OCI-M1 (cell line): ENCODE data around the gene DBN1.
"Not testable (repeated sequence)": the region's sequence is repeated elsewhere in the genome, so short reads cannot be mapped to it uniquely, and the experiment has no call there.

Experiments used
- DNase-seq: peaks from one replicate; lab custom pipeline; 2025; lab: John Stamatoyannopoulos, UW

The DBN1 gene

DNA sequence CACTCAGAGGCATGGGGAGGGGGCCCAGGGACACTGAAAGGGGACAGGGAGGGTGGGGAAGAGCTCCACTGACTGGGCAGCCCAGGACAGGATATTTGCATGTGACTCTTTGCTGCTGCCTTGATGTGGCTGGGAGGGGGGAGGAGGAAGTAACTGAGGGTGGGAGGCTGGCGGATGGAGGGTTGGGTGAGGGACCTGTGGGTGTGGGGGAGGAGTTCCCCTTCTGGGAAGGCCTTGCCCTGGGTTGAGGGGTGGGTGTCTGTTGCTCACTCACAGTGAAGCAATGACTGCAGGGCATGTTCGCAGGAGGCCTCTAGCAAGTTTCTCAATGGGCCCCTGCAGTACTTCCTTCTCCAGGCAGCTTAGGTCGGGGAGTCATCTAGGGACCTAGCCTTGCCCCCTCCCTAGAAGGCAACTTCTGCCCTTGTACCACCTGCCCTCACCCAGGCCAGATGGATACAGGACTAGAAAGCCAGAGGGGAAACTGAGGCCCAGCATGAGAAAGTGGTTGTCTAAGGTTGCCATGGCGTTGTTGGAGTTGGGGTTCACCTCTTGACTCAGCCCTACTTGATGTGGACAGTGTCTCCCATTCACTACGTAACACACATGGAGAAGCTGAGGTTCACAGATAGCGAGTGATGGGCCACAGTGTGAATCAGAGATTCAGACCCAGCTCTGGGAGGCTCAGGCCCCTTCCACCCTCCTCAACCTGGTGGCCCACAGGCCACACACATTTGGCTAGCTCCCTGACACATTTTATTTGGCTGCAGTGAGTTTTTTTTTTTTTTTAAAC, 44.0 kb downstream of the DBN1 start:
- DNase-seq: peak; percentile 92

DNA sequence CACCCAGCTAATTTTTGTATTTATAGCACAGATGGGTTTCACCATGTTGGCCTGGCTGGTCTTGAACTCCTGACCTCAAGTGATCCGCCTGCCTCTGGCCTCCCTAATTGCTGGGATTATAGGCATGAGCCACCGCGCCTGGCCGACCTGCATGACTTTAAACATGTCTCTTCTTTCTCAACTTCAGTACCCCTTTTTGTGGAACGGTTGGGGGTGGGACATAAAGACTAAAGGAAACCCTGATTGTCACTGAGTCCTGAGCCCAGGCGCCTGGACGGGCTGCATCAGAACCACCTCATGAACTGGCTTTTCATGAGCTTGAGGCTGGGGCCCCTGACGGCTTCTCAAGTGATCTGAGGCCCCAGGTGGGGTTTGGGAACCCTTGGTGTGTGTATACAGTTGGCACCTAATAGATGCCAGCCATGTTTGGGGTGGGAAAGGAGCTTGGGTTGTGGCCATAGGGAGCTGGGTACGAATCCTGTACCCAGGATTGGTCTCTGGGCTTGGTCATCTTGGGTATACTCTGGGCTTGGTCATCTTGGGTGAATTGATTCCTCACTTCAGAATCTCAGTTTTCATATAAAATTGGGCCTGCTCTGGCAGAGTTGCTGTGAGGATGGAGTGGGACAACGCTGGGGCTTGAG, 44.7 kb downstream of the DBN1 start:
- no peak for DNase-seq

DNA sequence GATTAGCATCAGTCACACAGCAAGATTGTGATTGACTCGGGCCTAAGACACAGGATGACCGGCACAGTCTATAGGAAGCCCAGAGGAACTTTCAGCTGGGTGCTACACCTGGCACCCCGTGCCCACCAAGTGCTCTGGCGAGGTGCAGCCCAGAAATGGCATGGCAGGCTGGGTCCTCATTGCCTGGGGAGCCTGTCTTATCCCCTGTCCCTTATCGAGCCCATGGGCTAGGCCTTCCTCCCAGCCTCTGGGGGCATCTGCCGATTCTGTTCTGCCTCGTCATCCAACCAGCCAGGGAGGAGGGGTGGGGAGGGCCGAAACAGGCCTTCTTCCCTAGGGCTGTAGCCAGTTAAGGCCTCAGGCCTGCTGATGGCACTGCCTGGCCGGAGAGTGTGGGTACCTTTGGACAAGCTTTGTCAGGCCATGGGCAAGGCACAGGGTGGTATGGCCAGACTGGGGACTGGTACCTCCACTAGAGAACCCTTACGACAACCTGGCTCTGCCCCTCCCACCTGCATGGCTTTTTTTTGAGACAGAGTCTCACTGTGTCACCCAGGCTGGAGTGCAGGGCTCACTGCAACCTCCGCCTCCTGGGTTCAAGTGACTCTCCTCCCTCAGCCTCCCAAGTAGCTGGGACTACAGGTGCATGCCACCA, 45.4 kb downstream of the DBN1 start:
- peak; percentile 87 for DNase-seq

DNA sequence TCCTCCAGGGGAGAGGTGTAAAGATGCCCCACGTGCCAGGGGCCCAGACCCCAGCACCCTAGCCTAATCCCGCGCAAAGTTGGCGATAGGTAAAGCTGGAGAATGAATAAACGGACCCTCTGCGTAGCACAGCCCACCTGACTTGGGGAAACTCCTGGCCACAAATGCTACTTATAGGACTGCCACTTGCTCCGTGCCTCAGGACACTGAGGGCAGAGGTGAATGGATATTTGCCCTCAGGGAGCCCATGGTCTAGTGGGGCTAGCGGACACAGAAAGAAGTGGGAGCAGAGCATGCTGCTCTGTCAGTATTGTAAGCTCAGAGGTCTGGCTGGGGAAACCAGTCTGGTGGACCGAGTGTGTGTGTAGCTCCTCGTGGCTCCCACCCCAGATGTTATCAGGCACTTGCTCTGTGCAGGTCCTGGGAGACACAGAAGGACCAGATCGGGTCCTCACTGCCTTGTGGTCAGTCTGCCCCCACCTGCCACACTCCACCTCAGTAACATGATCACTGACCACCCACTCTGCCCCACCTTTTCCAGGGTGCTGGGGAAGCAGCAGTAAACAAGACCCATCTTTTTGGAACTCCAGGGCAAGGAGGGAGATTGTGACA, 46.1 kb downstream of the DBN1 start:
- DNase-seq: peak; percentile 61

DNA sequence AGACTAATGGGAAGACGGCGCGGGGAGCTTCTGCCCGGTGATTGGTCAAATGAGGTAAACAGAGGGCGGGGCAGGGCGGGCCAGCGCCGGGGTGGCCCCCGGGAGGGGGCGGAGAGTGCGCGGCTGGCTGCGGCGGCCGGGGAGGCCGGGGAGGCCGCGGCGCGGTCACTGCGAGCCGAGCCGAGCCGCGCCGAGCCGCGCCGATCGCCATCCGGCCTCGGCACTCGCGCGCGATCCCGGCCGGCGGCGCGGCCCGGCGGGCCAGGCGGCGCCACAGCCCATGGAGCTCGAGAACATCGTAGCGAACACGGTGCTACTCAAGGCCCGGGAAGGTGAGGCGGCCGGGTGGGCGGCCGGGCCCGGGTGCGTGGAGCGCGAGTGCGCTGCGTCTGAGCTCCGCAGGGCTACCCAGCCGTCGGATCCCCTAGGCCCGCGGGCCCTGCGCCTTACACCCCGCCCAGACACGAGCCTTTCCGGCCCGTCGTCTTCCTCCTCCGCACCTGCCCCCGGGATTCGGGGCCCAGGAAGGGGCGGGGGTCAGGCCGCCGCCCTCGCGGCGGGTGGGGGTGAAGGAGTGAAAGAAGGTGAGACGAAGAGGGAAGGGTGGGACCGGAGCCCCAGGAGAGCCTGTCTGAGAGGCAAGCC, 46.7 kb downstream of the DBN1 start, which contains the start of gene GRK6:
TSS of gene GRK6 (plus strand) at position 111 of the 645 bp plus-strand sequence. CDS start at position 281, 170 bp downstream.
- DNase-seq: peak; percentile 62

DNA sequence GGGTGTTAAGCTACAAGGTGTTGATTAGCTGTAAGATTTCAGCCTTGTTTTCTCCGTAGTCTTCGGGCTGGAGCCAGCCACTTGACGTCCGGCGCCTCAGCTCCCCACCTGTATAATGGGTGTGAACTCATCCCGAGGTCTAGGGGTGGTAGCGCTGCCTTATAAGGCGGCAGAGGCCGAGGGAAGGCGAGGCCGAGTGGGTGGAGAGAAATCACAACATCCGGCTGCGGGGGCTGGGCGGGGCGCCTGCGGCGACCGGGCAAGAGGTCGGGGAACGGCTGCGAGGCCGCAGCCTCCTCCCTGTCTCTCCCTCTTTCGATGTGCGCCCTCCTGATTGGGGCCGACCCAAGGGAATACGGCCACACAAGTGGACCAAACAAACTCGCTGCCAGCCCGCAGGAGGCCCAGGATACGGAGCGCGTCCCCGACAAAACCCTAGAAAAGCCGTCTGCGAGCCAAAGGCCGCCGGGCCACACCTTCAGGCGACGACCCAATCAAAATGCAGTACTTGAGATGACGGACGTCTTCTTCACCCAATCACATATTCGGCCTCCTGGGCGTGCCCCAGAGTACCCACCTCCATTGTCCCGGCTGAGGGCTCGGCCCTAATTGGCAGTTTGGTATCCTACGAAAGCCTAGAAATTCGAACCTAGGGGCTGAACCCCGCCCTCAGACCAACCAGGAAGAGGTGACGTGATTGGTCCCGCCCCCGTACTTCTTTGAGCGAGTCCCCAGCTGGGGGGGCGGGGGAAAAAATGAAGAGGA, 47.5 kb downstream of the DBN1 start:
- DNase-seq: peak; percentile 100

DNA sequence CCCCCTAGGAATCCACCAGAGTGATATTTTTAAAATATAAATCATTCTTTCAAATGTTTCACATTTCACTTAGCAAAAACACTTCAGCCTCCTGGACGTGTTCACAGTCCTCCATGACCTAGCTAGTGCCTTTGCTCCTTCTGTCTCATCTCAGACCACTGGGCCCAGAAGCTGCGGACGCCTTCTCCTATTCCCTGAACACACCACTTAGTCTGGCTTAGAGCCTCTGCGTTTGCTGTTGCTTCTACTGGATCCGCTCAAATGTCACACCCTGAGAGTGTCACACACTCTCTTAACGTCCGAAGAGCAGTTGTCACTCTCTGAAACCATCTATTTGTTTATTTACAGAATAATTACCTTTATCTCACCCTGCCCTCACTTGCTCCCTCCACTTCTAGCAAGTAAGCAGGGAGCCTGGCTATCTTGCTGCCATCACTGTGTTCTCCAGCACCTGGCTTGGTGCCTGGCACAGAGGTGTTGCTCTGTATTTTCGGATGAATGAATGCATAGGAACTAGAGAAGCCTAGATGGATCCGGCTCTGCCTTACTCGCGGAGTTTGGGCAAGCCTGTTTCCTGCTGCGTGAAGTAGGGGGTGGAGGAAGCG, 48.1 kb downstream of the DBN1 start:
- no peak for DNase-seq

DNA sequence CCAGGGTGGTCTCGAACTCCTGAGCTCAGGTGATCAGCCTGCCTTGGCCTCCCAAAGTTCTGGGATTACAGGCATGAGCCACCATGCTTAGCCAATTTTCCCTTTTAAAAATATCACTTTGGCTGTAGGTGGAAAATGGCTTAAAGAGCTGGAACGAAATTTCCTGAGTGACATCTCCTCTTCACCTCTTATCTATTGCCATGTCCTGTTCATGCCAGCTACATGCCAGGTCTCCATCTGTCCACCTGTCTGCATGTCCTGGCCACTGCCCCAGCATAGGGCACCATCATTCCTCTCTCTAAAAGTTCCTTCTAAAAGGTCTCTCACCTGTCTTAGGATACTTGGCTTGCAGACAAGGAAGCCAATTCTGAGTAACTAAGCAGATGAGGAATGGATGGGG, 49.8 kb downstream of the DBN1 start:
- DNase-seq: no peak

DNA sequence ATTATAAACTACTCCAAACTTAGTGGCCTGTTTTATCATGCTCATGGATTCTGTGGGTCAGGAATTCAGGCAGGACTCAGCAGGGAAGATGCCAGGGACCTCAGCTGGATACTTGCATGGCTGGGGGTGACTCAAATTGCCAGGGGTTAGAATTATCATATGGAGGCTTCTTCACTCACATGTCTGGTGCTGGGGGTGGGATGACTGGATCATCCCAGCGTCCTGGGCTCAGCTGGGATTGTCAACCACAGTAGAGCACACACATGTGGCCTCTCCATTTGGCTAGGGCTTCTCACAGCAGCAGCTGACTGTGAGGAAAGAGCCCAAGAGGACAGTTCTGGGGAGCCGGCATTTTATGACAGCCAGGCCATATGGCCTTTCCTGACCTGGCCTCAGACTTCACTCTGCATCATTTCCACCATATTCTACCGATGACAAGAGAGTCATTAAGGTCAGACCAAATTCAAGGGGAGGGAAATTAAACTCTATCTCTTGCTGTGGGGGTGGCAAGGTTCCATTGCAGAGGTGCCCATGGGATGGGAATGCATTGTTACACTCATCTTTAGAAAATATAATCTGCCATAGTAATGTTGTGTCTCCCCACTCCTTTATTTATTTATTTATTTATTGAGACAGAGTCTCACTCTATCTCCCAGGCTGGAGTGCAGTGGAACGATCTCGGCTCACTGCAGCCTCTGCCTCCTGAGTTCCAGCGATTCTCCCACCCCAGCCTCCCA, 52.2 kb downstream of the DBN1 start:
- no peak for DNase-seq

DNA sequence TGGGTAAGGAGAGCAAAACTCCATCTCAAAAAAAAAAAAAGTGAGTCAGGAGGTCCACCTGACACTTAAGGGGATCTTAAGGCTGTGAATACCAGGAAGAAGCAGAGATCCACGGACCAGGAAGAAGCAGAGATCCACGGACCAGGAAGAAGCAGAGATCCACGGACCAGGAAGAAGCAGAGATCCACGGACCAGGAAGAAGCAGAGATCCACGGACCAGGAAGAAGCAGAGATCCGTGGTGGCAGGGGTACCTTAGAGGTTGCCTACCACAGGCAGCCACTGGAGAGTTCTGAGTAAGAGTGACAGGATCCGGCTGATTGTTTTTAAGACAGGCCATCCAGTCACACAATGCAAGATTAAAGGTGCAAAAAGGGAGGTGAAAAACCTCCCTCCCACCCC, 53.0 kb downstream of the DBN1 start:
- not testable (repeated sequence) for DNase-seq

DNA sequence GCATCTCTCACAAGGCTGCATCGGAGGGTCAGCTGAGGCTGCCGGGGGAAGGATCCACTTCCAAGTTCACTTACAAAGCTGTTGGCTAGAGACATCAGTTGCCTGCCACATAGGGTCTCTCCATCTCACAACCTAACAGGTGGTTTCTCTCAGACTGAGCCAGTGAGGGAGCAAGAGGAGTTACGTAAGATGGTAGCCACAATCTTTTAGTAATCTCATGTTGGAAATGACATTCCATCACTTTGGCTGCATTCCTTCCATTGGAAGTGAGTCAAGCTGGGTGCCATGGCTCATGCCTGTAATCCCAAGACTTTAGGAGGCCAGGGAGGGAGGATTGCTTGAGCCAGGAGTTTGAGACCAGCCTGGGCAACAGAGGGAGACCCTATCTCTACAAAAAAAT, 54.4 kb downstream of the DBN1 start:
- DNase-seq: no peak

DNA sequence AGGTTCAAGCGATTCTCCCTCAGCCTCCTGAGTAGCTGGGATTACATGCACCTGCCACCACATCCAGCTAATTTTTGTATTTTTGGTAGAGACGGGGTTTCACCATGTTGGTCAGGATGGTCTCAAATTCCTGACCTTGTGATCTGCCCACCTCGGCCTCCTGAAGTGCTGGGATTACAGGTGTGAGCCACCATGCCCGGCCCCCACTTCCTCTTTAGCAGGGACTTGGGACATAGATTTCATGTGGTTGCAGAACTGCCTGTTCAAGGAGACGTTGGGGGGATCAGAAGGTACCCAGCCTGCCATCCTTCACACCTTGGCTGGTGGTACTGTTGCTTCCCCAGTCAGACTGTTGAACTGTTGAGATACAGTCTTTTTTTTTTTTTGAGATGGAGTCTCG, 56.4 kb downstream of the DBN1 start:
- not testable (repeated sequence) for DNase-seq

DNA sequence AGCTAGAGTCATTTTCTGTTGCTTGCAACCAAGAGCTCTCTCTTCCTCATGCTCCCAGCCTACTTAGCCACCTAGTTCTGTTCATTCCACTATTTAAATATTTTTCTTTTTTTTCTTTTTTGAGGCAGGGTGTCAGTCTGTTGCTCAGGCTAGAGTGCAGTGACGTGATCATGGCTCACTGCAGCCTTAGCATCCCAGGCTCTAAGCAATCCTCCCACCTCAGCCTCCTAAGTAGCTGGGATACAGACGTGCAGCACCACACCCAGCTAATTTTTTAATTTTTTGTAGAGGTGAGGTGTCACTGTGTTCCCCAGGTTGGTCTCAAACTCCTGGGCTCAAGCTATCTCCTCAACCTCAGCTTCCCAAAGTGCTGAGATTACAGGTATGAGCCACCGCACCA, 59.0 kb downstream of the DBN1 start:
- DNase-seq: no peak

DNA sequence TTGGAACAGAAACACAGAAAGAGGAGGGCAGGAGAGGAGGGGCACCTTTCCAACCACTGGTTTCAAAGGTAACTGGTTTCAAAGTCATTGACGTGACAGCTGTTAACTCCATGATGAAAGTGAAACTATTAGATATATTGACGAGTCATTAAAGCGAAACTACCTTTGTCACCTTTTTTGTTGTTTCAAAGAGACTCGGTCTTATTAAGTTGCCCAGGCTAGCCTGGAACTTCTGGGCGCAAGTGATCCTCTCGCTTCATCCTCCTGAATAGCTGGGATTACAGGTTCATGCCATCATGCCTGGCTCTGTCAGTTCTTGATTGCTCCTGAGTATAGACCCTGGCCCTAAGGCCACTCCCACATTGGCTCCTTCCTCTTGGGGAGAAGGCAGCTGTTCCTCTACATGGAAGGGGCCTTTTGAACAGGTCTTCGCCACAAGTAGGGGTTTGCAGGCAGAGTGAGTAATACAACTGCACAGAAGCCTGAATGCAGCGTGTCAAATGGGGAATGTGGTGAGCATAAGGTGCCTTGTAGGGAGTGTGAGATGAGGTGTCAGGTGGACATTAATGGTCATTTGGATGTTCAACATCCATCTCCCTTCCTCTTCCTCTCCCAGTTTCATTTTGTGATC, 60.7 kb downstream of the DBN1 start:
- DNase-seq: no peak

DNA sequence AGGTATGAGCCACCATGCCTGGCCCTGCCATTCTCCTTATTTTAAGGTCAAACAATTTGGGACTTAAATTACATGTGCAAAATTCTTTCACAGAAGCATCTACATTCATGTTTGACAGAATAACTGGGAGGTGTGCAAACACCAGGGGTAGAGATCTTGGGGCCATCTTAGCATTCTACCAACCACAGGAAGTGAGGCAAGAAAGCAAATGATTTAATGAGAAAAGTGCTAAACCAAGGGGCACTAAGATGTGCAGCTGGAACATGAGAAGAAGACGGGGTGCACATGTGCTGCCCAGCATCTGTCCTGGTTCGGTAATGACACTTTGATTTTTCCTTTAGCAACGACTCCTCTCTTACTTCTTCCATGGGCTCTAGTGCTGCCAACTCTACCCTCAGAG, 62.9 kb downstream of the DBN1 start:
- DNase-seq: no peak

DNA sequence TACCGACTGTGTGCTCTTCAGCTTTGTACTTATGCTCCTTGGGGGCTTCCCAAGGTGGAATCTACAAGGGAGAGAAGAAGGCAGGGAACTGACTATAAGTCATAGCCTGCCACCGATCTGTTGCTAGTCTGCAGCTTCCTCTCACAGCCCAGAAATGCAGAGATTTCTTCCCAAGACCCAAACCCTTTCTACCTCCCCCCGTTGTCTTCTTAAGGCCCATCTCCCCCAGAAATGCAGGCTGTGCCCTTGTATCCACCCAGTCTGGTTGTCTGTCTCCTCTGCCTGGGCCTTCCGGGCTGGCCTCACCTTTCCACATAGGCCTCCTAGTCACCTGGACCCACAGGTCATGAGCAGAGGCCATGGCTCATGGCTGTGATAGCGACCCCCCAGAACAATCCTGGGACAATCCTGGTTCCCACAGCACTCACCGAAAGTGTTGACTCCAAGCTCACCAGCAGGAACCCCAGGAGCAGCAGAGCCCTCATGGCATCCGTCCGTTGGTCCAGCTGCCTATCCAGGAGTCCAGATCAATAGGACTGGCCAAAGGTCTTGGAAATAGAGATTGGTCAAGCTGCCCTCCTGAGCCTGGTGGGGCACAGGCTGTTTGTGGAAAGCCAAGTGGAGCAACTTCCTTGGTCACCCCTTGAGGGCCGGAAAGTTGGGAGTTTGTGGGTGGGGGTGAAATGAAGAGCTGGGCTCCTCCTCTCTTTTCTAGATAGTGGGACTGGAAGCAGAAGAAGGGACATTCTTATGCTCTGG, 64.2 kb downstream of the DBN1 start, which contains the start of gene F12:
TSS of gene F12 (minus strand) at position 522 of the 759 bp plus-strand sequence. CDS start at position 485, 37 bp downstream.
- no peak for DNase-seq
